Chondrocyte (in vitro differentiated cells): Measurements from ENCODE around the gene STK40. TPM values are rescaled to one million over a fixed set of nuclear protein-coding genes. Genes with fewer than 3 reads are reported as not detected.
A peak's percentile ranks its signal among the peaks of the same experiment; 100 is the strongest.

Experiments used
- DNase-seq: peaks from one replicate; pipeline ENCODE4 v3.0.0; 2021; ENCODE audit warnings: mixed read lengths, low spot score
- H3K27ac Mint-ChIP-seq: one replicate; pipeline ENCODE4 v1.8.0; 2021; ENCODE audit warnings: mild to moderate bottlenecking, moderate library complexity, mixed read lengths; ENCODE audit not compliant: unreplicated experiment
- H3K27me3 Mint-ChIP-seq: 2 replicates; pipeline ENCODE4 v1.8.0; 2021; ENCODE audit warnings: low read depth, mixed read lengths
- H3K36me3 Mint-ChIP-seq: 2 replicates; pipeline ENCODE4 v1.8.0; 2021; ENCODE audit warnings: low read depth, mixed read lengths
- H3K4me1 Mint-ChIP-seq: 2 replicates; pipeline ENCODE4 v1.8.0; 2021; ENCODE audit warnings: low read depth, mild to moderate bottlenecking, mixed read lengths
- H3K4me3 Mint-ChIP-seq: one replicate; pipeline ENCODE4 v1.8.0; 2021; ENCODE audit warnings: mild to moderate bottlenecking, moderate library complexity, mixed read lengths; ENCODE audit not compliant: unreplicated experiment
- H3K9me3 Mint-ChIP-seq: 2 replicates; pipeline ENCODE4 v1.8.0; 2021; ENCODE audit warnings: low read depth, mixed read lengths
- CTCF ChIP-seq: fragments of 200-600 bp; sonication (generic); IDR thresholded peaks from 2 replicates; pipeline ENCODE4 v1.5.0; 2021; ENCODE audit warnings: antibody characterized with exemption, mild to moderate bottlenecking, moderate library complexity
- total RNA-seq: library from RNA; stranded (reverse); gene quantifications from 3 replicates; pipeline ENCODE4 v1.2.1, GENCODE V29; 2021

STK40 gene
- total RNA-seq, 1 donor from 2014 or later, result 63.7 TPM

GRCh38 chr1:36377791-36378492 is 7.8 kb downstream of the STK40 start:
- Mint-ChIP-seq H3K27ac (peak overlapping the region; percentile 17), H3K4me1 (peaks cover 70% of the 10 kb centered on the region), H3K4me3 (no peak overlapping the region), H3K36me3 (no peaks in the 10 kb centered on the region), H3K27me3 (no peaks in the 10 kb centered on the region), H3K9me3 (no peaks in the 10 kb centered on the region)
- no peak for TF ChIP-seq CTCF
- no peak for DNase-seq

GRCh38 chr1:36372617-36373016 is 13.1 kb downstream of the STK40 start:
- Mint-ChIP-seq H3K36me3 (peaks cover 2% of the 10 kb centered on the region), H3K4me1 (peaks cover 59% of the 10 kb centered on the region), H3K27me3 (no peaks in the 10 kb centered on the region), H3K9me3 (no peaks in the 10 kb centered on the region), H3K4me3 (no peak overlapping the region), H3K27ac (peak overlapping the region; percentile 96)
- no peak for DNase-seq
- no peak for TF ChIP-seq CTCF

- no peaks in the 10 kb centered on the region for H3K9me3 Mint-ChIP-seq
- DNase-seq, result no peak
- H3K27ac Mint-ChIP-seq, result peak overlapping the region; percentile 27
- peaks cover 2% of the 10 kb centered on the region for H3K36me3 Mint-ChIP-seq
- TF ChIP-seq CTCF, result peak; percentile 90
- H3K4me1 Mint-ChIP-seq, result peaks cover 58% of the 10 kb centered on the region
- H3K4me3 Mint-ChIP-seq, result no peak overlapping the region
- no peaks in the 10 kb centered on the region for H3K27me3 Mint-ChIP-seq
These were observed 16.5 kb downstream of the STK40 start for GRCh38 chr1:36369061-36369861.

GRCh38 chr1:36367798-36368197 is 17.9 kb downstream of the STK40 start:
- no peak overlapping the region for H3K4me3 Mint-ChIP-seq
- TF ChIP-seq CTCF, result no peak

GRCh38 chr1:36367066-36367465 is 18.7 kb downstream of the STK40 start:
- peak overlapping the region; percentile 12 for H3K27ac Mint-ChIP-seq

More at GRCh38 chr1:36367798-36368197, 17.9 kb downstream of the STK40 start:
- Mint-ChIP-seq H3K36me3 (peaks cover 7% of the 10 kb centered on the region), H3K27ac (no peak overlapping the region), H3K9me3 (no peaks in the 10 kb centered on the region), H3K27me3 (no peaks in the 10 kb centered on the region), H3K4me1 (peaks cover 44% of the 10 kb centered on the region)
- no peak for DNase-seq

More at GRCh38 chr1:36367066-36367465, 18.7 kb downstream of the STK40 start:
- no peak for DNase-seq
- no peaks in the 10 kb centered on the region for H3K27me3 Mint-ChIP-seq
- TF ChIP-seq CTCF, result no peak
- H3K4me3 Mint-ChIP-seq, result no peak overlapping the region
- peaks cover 36% of the 10 kb centered on the region for H3K4me1 Mint-ChIP-seq
- no peaks in the 10 kb centered on the region for H3K9me3 Mint-ChIP-seq
- peaks cover 7% of the 10 kb centered on the region for H3K36me3 Mint-ChIP-seq
